H1 (cell line): Measurements from ENCODE around the gene CELSR1. TPM values are rescaled to one million over a fixed set of nuclear protein-coding genes. Genes with fewer than 3 reads are reported as not detected.

Experiments
- HDAC2 ChIP-seq, 2 experiments: fragments of 300-600 bp in 1 of 2; sonication (generic) in 1 of 2; IDR thresholded peaks; 2 replicates each; pipeline ENCODE4 v1.6.1; 2011 to 2012; ENCODE audit warnings: low read depth in 2 of 2, low read length in 2 of 2, mild to moderate bottlenecking in 2 of 2, moderate library complexity in 2 of 2, borderline replicate concordance in 1 of 2, inconsistent platforms in 1 of 2
- SIX5 ChIP-seq: IDR thresholded peaks from 2 replicates; pipeline ENCODE4 v1.6.1; 2011; ENCODE audit warnings: mild to moderate bottlenecking, low read depth, low read length
- polyA plus RNA-seq, 7 experiments: library from polyadenylated mRNA; depleted of rRNA in 3 of 7; stranded (reverse) in 5 of 7; unstranded in 2 of 7; fragments of >200 nt in 5 of 7; fragments of 200-250 nt in 2 of 7; gene quantifications; 1 replicate in 5 of 7; 2 replicates in 1 of 7; 4 replicates in 1 of 7; pipeline versions ENCODE4 v1.2.1 to v1.2.3, GENCODE V29; 2011 to 2013; ENCODE audit warnings: missing spikeins in 2 of 7, mixed read lengths in 2 of 7
- total RNA-seq: library from RNA; stranded (reverse); fragmentation: NEBNext Ultra II Directional; extraction: Animal tissue kit (Norgen Biotek cat#: 25700); gene quantifications from 2 replicates; pipeline ENCODE4 v1.2.1, GENCODE V29; 2021
- TF ChIP-seq, protein P1 (sequence below): fragments of 300-600 bp; sonication (generic); IDR thresholded peaks from 2 replicates; pipeline ENCODE4 v1.7.1; 2012; ENCODE audit warnings: low read length, moderate library complexity, mild to moderate bottlenecking, inconsistent platforms; ENCODE audit not compliant: insufficient replicate concordance
- TF ChIP-seq, protein P2 (sequence below): IDR thresholded peaks from 2 replicates; pipeline ENCODE4 v1.6.1; 2012; ENCODE audit warnings: inconsistent platforms

Gene CELSR1
- total and polyA plus RNA-seq, 2 of the 8 experiments (the other 6 are each of a cell fraction or from before 2014, with no cell fraction given), result 9.0 to 12.4 TPM

DNA sequence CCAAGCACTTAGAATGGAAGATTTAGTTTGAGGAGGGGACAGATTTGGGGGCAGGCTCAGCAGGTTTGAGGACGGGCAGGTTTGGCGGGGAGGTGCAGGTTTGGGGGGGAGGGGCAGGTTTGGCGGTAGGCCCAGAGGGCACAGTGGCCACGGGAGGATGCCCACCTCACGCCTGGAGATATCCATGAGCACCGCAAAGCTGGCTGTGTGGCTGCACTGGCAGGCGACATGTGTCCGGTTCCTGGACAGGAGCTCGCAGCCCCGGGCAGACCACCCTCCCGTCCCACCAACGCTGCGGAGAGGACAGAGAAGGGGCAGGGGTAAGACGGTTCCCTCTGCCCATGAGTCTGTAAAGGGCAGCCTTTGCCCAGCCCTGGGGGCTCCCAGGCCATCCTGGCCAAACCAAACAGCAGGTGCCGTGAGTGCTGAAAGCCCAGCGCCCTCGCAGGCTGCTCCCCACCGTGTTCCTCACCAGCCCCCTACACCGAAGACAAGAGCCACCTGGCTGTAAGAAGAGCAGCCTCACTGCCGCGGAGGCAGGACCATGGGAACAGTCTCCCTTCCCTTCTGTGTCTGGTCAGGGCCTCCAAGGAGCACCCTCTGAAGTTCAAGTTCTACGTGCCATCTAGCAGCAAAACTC, 158.9 kb downstream of the CELSR1 start (continued):
- TF ChIP-seq, protein P1, sequence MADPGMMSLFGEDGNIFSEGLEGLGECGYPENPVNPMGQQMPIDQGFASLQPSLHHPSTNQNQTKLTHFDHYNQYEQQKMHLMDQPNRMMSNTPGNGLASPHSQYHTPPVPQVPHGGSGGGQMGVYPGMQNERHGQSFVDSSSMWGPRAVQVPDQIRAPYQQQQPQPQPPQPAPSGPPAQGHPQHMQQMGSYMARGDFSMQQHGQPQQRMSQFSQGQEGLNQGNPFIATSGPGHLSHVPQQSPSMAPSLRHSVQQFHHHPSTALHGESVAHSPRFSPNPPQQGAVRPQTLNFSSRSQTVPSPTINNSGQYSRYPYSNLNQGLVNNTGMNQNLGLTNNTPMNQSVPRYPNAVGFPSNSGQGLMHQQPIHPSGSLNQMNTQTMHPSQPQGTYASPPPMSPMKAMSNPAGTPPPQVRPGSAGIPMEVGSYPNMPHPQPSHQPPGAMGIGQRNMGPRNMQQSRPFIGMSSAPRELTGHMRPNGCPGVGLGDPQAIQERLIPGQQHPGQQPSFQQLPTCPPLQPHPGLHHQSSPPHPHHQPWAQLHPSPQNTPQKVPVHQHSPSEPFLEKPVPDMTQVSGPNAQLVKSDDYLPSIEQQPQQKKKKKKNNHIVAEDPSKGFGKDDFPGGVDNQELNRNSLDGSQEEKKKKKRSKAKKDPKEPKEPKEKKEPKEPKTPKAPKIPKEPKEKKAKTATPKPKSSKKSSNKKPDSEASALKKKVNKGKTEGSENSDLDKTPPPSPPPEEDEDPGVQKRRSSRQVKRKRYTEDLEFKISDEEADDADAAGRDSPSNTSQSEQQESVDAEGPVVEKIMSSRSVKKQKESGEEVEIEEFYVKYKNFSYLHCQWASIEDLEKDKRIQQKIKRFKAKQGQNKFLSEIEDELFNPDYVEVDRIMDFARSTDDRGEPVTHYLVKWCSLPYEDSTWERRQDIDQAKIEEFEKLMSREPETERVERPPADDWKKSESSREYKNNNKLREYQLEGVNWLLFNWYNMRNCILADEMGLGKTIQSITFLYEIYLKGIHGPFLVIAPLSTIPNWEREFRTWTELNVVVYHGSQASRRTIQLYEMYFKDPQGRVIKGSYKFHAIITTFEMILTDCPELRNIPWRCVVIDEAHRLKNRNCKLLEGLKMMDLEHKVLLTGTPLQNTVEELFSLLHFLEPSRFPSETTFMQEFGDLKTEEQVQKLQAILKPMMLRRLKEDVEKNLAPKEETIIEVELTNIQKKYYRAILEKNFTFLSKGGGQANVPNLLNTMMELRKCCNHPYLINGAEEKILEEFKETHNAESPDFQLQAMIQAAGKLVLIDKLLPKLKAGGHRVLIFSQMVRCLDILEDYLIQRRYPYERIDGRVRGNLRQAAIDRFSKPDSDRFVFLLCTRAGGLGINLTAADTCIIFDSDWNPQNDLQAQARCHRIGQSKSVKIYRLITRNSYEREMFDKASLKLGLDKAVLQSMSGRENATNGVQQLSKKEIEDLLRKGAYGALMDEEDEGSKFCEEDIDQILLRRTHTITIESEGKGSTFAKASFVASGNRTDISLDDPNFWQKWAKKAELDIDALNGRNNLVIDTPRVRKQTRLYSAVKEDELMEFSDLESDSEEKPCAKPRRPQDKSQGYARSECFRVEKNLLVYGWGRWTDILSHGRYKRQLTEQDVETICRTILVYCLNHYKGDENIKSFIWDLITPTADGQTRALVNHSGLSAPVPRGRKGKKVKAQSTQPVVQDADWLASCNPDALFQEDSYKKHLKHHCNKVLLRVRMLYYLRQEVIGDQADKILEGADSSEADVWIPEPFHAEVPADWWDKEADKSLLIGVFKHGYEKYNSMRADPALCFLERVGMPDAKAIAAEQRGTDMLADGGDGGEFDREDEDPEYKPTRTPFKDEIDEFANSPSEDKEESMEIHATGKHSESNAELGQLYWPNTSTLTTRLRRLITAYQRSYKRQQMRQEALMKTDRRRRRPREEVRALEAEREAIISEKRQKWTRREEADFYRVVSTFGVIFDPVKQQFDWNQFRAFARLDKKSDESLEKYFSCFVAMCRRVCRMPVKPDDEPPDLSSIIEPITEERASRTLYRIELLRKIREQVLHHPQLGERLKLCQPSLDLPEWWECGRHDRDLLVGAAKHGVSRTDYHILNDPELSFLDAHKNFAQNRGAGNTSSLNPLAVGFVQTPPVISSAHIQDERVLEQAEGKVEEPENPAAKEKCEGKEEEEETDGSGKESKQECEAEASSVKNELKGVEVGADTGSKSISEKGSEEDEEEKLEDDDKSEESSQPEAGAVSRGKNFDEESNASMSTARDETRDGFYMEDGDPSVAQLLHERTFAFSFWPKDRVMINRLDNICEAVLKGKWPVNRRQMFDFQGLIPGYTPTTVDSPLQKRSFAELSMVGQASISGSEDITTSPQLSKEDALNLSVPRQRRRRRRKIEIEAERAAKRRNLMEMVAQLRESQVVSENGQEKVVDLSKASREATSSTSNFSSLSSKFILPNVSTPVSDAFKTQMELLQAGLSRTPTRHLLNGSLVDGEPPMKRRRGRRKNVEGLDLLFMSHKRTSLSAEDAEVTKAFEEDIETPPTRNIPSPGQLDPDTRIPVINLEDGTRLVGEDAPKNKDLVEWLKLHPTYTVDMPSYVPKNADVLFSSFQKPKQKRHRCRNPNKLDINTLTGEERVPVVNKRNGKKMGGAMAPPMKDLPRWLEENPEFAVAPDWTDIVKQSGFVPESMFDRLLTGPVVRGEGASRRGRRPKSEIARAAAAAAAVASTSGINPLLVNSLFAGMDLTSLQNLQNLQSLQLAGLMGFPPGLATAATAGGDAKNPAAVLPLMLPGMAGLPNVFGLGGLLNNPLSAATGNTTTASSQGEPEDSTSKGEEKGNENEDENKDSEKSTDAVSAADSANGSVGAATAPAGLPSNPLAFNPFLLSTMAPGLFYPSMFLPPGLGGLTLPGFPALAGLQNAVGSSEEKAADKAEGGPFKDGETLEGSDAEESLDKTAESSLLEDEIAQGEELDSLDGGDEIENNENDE, result no peak
- TF ChIP-seq, protein P2, sequence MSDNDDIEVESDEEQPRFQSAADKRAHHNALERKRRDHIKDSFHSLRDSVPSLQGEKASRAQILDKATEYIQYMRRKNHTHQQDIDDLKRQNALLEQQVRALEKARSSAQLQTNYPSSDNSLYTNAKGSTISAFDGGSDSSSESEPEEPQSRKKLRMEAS, result no peak
- TF ChIP-seq HDAC2 (IDR thresholded peaks at IDR 0.05; ENCODE audit: borderline replicate concordance in 1 of 2, low read depth in 2 of 2, low read length in 2 of 2) (no peak), SIX5 (no peak)
